Mesenchymal stem cell (in vitro differentiated cells and primary cell): Measurements from ENCODE around the gene LRRC43.

Source experiments
- DNase-seq: peaks from one replicate; pipeline ENCODE4 v3.0.0-alpha.2; 2013
- H2AFZ ChIP-seq: one replicate; pipeline ENCODE4 v1.6.1; 2013; ENCODE audit warnings: low read depth, mild to moderate bottlenecking, control low read depth, inconsistent platforms, low read length, moderate library complexity
- H2AK5ac ChIP-seq: 2 replicates; pipeline ENCODE4 v1.6.1; 2013; ENCODE audit warnings: low read length, moderate library complexity, mild to moderate bottlenecking, inconsistent platforms; ENCODE audit not compliant: severe bottlenecking
- H2BK120ac ChIP-seq: one replicate; pipeline ENCODE4 v1.6.1; 2013; ENCODE audit warnings: low read depth, mild to moderate bottlenecking, inconsistent platforms, low read length, moderate library complexity
- H2BK12ac ChIP-seq, 2 experiments: one replicate each; pipeline ENCODE4 v1.6.1; 2013; ENCODE audit warnings: inconsistent platforms in 2 of 2, low read length in 2 of 2, mild to moderate bottlenecking in 2 of 2, moderate library complexity in 2 of 2, control low read depth in 1 of 2
- H2BK15ac ChIP-seq: one replicate; pipeline ENCODE4 v1.6.1; 2013; ENCODE audit warnings: mild to moderate bottlenecking, low read depth, inconsistent platforms; ENCODE audit not compliant: poor library complexity, severe bottlenecking
- H2BK5ac ChIP-seq: 2 replicates; pipeline ENCODE4 v1.6.1; 2013; ENCODE audit warnings: low read depth, mild to moderate bottlenecking, low read length, control low read depth, inconsistent platforms; ENCODE audit not compliant: poor library complexity, severe bottlenecking
- H3K14ac ChIP-seq, 2 experiments: one replicate each; pipeline ENCODE4 v1.6.1; 2013; ENCODE audit warnings: inconsistent platforms in 2 of 2, low read length in 2 of 2, control low read depth in 1 of 2, mild to moderate bottlenecking in 1 of 2, moderate library complexity in 1 of 2
- H3K18ac ChIP-seq, 2 experiments: one replicate each; pipeline ENCODE4 v1.6.1; 2013; ENCODE audit warnings: inconsistent platforms in 2 of 2, low read length in 2 of 2, control low read depth in 1 of 2, low read depth in 1 of 2, mild to moderate bottlenecking in 1 of 2
- H3K23ac ChIP-seq, 2 experiments: one replicate each; pipeline ENCODE4 v1.6.1; 2013; ENCODE audit warnings: inconsistent platforms in 2 of 2, low read length in 2 of 2, mild to moderate bottlenecking in 2 of 2, moderate library complexity in 2 of 2, control low read depth in 1 of 2
- H3K27ac ChIP-seq: 2 replicates; pipeline ENCODE4 v1.5.1; 2013; ENCODE audit warnings: mild to moderate bottlenecking, moderate library complexity, low read length, control low read depth, inconsistent platforms; ENCODE audit not compliant: poor library complexity, severe bottlenecking
- H3K27me3 ChIP-seq, 2 experiments: 2 replicates each; pipeline versions ENCODE4 v1.6.1 to v1.7.0; 2013; ENCODE audit warnings: low read length in 2 of 2, mild to moderate bottlenecking in 2 of 2, moderate library complexity in 2 of 2, control low read depth in 1 of 2, inconsistent platforms in 1 of 2; ENCODE audit not compliant: control insufficient read depth in 1 of 2, insufficient read depth in 1 of 2
- H3K36me3 ChIP-seq, 2 experiments: 2 replicates each; pipeline versions ENCODE4 v1.6.1 to v1.7.0; 2013; ENCODE audit warnings: low read length in 2 of 2, control low read depth in 1 of 2, inconsistent platforms in 1 of 2, low read depth in 1 of 2, mild to moderate bottlenecking in 1 of 2; ENCODE audit not compliant: insufficient read depth in 2 of 2, control insufficient read depth in 1 of 2
- H3K4ac ChIP-seq, 2 experiments: one replicate each; pipeline ENCODE4 v1.6.1; 2013; ENCODE audit warnings: inconsistent platforms in 2 of 2, low read length in 2 of 2, mild to moderate bottlenecking in 2 of 2, moderate library complexity in 2 of 2, control low read depth in 1 of 2, low read depth in 1 of 2
- H3K4me1 ChIP-seq: 2 replicates; pipeline ENCODE4 v1.6.1; 2013; ENCODE audit warnings: low read depth, low read length, control low read depth; ENCODE audit not compliant: control insufficient read depth, insufficient read depth
- H3K4me2 ChIP-seq: 2 replicates; pipeline ENCODE4 v1.6.1; 2013; ENCODE audit warnings: low read length, mild to moderate bottlenecking, inconsistent platforms; ENCODE audit not compliant: poor library complexity, severe bottlenecking
- H3K4me3 ChIP-seq, 2 experiments: 2 replicates each; pipeline versions ENCODE4 v1.5.1 to v1.7.0; 2013; ENCODE audit warnings: low read length in 2 of 2, mild to moderate bottlenecking in 2 of 2, control low read depth in 1 of 2, low read depth in 1 of 2; ENCODE audit not compliant: insufficient read depth in 1 of 2
- H3K79me1 ChIP-seq: replicated peaks from 2 replicates; pipeline ENCODE4 v1.6.1; 2013; ENCODE audit warnings: mild to moderate bottlenecking, control low read depth, low read length, inconsistent platforms; ENCODE audit not compliant: poor library complexity, severe bottlenecking
- H3K9ac ChIP-seq: 2 replicates; pipeline ENCODE4 v1.7.0; 2013; ENCODE audit warnings: mild to moderate bottlenecking, low read length, moderate library complexity
- H3K9me3 ChIP-seq: 2 replicates; pipeline ENCODE4 v1.7.0; 2013; ENCODE audit warnings: mild to moderate bottlenecking, low read length; ENCODE audit not compliant: control insufficient read depth
- H4K8ac ChIP-seq: one replicate; pipeline ENCODE4 v1.6.1; 2013; ENCODE audit warnings: inconsistent platforms, mild to moderate bottlenecking, low read length, moderate library complexity
- H4K91ac ChIP-seq: one replicate; pipeline ENCODE4 v1.6.1; 2013; ENCODE audit warnings: mild to moderate bottlenecking, low read length, inconsistent platforms
- WGBS: methylation state at CpG from one replicate; pipeline ENCODE4 v1.1.7; 2013; ENCODE audit warnings: mixed read lengths; 5-methylcytosine and 5-hydroxymethylcytosine counted together

The LRRC43 gene

GRCh38 chr12:122159882-122160281 is 23.0 kb upstream of the LRRC43 start:
- Histone ChIP-seq H2BK12ac (no peak overlapping the region), H3K79me1 (no peaks in the 10 kb centered on the region), H3K9me3 (no peaks in the 10 kb centered on the region), H3K14ac (no peak overlapping the region), H2BK120ac (no peak overlapping the region), H3K4me3 (no peak overlapping the region), H4K8ac (no peak overlapping the region), H3K9ac (no peak overlapping the region), H2AFZ (no peak overlapping the region), H4K91ac (no peak overlapping the region), H2BK15ac (no peak overlapping the region), H3K27me3 (peaks cover 0 to 14% of the 10 kb centered on the region in 2 experiments), H3K4ac (no peak overlapping the region), H2AK5ac (no peak overlapping the region), H2BK5ac (no peak overlapping the region), H3K27ac (no peak overlapping the region), H3K36me3 (no peaks in the 10 kb centered on the region), H3K18ac (no peak overlapping the region), H3K4me2 (no peak overlapping the region), H3K23ac (no peak overlapping the region), H3K4me1 (no peaks in the 10 kb centered on the region)
- DNase-seq: no peak
- 66% methylated on average over 4 of the region's 4 CpGs for WGBS

- Histone ChIP-seq H3K4me1 (no peaks in the 10 kb centered on the region), H3K23ac (no peak overlapping the region), H2AK5ac (no peak overlapping the region), H3K4me2 (no peak overlapping the region), H2BK12ac (no peak overlapping the region), H3K4me3 (no peak overlapping the region), H2AFZ (no peak overlapping the region), H3K14ac (no peak overlapping the region), H3K18ac (no peak overlapping the region), H4K8ac (no peak overlapping the region), H3K27ac (no peak overlapping the region), H2BK5ac (no peak overlapping the region), H2BK120ac (no peak overlapping the region), H4K91ac (no peak overlapping the region), H3K79me1 (no peaks in the 10 kb centered on the region), H3K27me3 (peaks cover 0 to 19% of the 10 kb centered on the region in 2 experiments), H3K9me3 (no peaks in the 10 kb centered on the region), H3K36me3 (no peaks in the 10 kb centered on the region), H3K4ac (no peak overlapping the region), H3K9ac (no peak overlapping the region), H2BK15ac (no peak overlapping the region)
- WGBS: 99% methylated on average over 9 of the region's 11 CpGs
- DNase-seq: no peak
Measured at GRCh38 chr12:122160761-122161160, 22.2 kb upstream of the LRRC43 start.

- peaks cover 0 to 22% of the 10 kb centered on the region in 2 experiments for H3K27me3 ChIP-seq
- H3K36me3 ChIP-seq: no peaks in the 10 kb centered on the region
- no peak for DNase-seq
- no peak overlapping the region for H2BK120ac ChIP-seq
- no peak overlapping the region for H3K14ac ChIP-seq
- WGBS: 88% methylated on average over 8 of the region's 8 CpGs
- no peak overlapping the region for H3K23ac ChIP-seq
- H3K79me1 ChIP-seq: no peaks in the 10 kb centered on the region
- H2BK15ac ChIP-seq: no peak overlapping the region
- no peak overlapping the region for H3K4me2 ChIP-seq
- H2BK5ac ChIP-seq: no peak overlapping the region
- H3K9me3 ChIP-seq: no peaks in the 10 kb centered on the region
- H2AFZ ChIP-seq: no peak overlapping the region
- no peak overlapping the region for H3K9ac ChIP-seq
- no peak overlapping the region for H3K18ac ChIP-seq
- H4K91ac ChIP-seq: no peak overlapping the region
- no peak overlapping the region for H2BK12ac ChIP-seq
- H3K4me3 ChIP-seq: no peak overlapping the region
- H2AK5ac ChIP-seq: no peak overlapping the region
- no peak overlapping the region for H4K8ac ChIP-seq
- no peaks in the 10 kb centered on the region for H3K4me1 ChIP-seq
- no peak overlapping the region for H3K4ac ChIP-seq
- no peak overlapping the region for H3K27ac ChIP-seq
Measured at GRCh38 chr12:122161682-122162081, 21.2 kb upstream of the LRRC43 start.

- Histone ChIP-seq H3K4ac (no peak overlapping the region), H2BK120ac (no peak overlapping the region), H3K18ac (no peak overlapping the region), H3K9ac (no peak overlapping the region), H2BK12ac (no peak overlapping the region), H2AK5ac (no peak overlapping the region), H3K23ac (no peak overlapping the region), H4K91ac (no peak overlapping the region), H2BK15ac (no peak overlapping the region), H4K8ac (no peak overlapping the region), H3K36me3 (no peaks in the 10 kb centered on the region), H3K27me3 (peaks cover 0 to 22% of the 10 kb centered on the region in 2 experiments), H3K27ac (no peak overlapping the region), H3K4me2 (no peak overlapping the region), H3K14ac (no peak overlapping the region), H3K9me3 (no peaks in the 10 kb centered on the region), H2AFZ (no peak overlapping the region), H3K79me1 (no peaks in the 10 kb centered on the region), H3K4me1 (no peaks in the 10 kb centered on the region), H2BK5ac (no peak overlapping the region), H3K4me3 (no peak overlapping the region)
- WGBS: 84% methylated on average over 3 of the region's 3 CpGs
- DNase-seq: no peak
Measured at GRCh38 chr12:122162976-122163375, 19.9 kb upstream of the LRRC43 start.
